ENCODE results near the gene ALLC. TPM values are rescaled to one million over a fixed set of nuclear protein-coding genes. Genes with fewer than 3 reads are reported as not detected.
"Not testable (repeated sequence)": the region's sequence is repeated elsewhere in the genome, so short reads cannot be mapped to it uniquely, and the experiment has no call there.

The ALLC gene
- total and polyA plus RNA-seq, 2 donors (not counting 1 experiment from before 2014, with no cell fraction given) = not detected

- POLR2A ChIA-PET = no interaction called here
- no peak for ATAC-seq (ENCODE audit: low read depth)
- Histone ChIP-seq H3K4me3 (ENCODE audit: control extremely low read depth in 1 of 5, extremely low read depth in 1 of 5, insufficient read depth in 1 of 5, low read depth in 2 of 5, low read length in 4 of 5) (no peak overlapping the region), H3K4me1 (ENCODE audit: control insufficient read depth in 2 of 2, insufficient read depth in 2 of 2, low read length in 2 of 2) (no peaks in the 10 kb centered on the region), H2AFZ (ENCODE audit: insufficient read depth, low read depth, low read length, poor library complexity, severe bottlenecking) (no peak overlapping the region), H3K9ac (ENCODE audit: low read length) (no peak overlapping the region), H4K20me1 (ENCODE audit: control insufficient read depth, insufficient read depth, low read length, poor library complexity, severe bottlenecking) (no peaks in the 10 kb centered on the region), H3K79me2 (ENCODE audit: control insufficient read depth, insufficient read depth, low read length) (no peaks in the 10 kb centered on the region), H3K4me2 (replicated peaks; ENCODE audit: low read depth, low read length, poor library complexity, severe bottlenecking) (no peak overlapping the region), H3K27ac (ENCODE audit: low read length in 2 of 2) (no peak overlapping the region), H3K27me3 (replicated peaks in 1 of 4; ENCODE audit: control extremely low read depth in 1 of 4, control insufficient read depth in 3 of 4, insufficient read depth in 4 of 4, low read length in 3 of 4) (peaks cover 0 to 5% (median 0%) of the 10 kb centered on the region in 4 experiments), H3K9me3 (ENCODE audit: control extremely low read depth in 1 of 3, control insufficient read depth in 2 of 3, insufficient read depth in 1 of 3, low read length in 2 of 3) (peaks cover 0 to 34% (median 0%) of the 10 kb centered on the region in 3 donors), H3K36me3 (replicated peaks in 1 of 2; ENCODE audit: control extremely low read depth in 1 of 2, control insufficient read depth in 1 of 2, extremely low read depth in 1 of 2, insufficient read depth in 2 of 2, low read length in 1 of 2) (no peaks in the 10 kb centered on the region)
- 95% methylated on average over 7 of the region's 12 CpGs for WGBS (ENCODE audit: insufficient coverage)
- intact Hi-C loops (cut with micrococcal nuclease) = no loop called here
- no peak overlapping the region for H3K4me3 Mint-ChIP-seq
- DNase-seq = no peak
- TF ChIP-seq CTCF (IDR thresholded peaks at IDR 0.05) = no peak
- TF ChIP-seq EZH2 (IDR thresholded peaks at IDR 0.05; ENCODE audit: borderline replicate concordance, insufficient read depth, low read depth, low read length, poor library complexity, severe bottlenecking) = no peak
- CTCF ChIA-PET = no interaction called here
- H3K4me1 Mint-ChIP-seq = peaks cover 4% of the 10 kb centered on the region
- peaks cover 5% of the 10 kb centered on the region for H3K9me3 Mint-ChIP-seq (ENCODE audit: insufficient read depth)
- H3K27me3 Mint-ChIP-seq = peaks cover 4% of the 10 kb centered on the region
- H3K27ac Mint-ChIP-seq = no peak overlapping the region
Measured at GRCh38 chr2:3613524-3613905, 44.5 kb upstream of the ALLC start.

GRCh38 chr2:3614743-3615142 is 43.3 kb upstream of the ALLC start:
- H2AFZ ChIP-seq (ENCODE audit: insufficient read depth, low read depth, low read length, poor library complexity, severe bottlenecking); CTCF ChIA-PET; H3K79me2 ChIP-seq (ENCODE audit: control insufficient read depth, insufficient read depth, low read length); H3K9me3 Mint-ChIP-seq (ENCODE audit: insufficient read depth); H3K36me3 ChIP-seq (replicated peaks in 1 of 2; ENCODE audit: control extremely low read depth in 1 of 2, control insufficient read depth in 1 of 2, extremely low read depth in 1 of 2, insufficient read depth in 2 of 2, low read length in 1 of 2); H3K27me3 Mint-ChIP-seq; intact Hi-C loops (cut with micrococcal nuclease); H3K27ac ChIP-seq (ENCODE audit: low read length in 2 of 2); ATAC-seq (ENCODE audit: low read depth); H3K9ac ChIP-seq (ENCODE audit: low read length); H3K4me3 Mint-ChIP-seq; H4K20me1 ChIP-seq (ENCODE audit: control insufficient read depth, insufficient read depth, low read length, poor library complexity, severe bottlenecking); H3K27ac Mint-ChIP-seq; H3K4me3 ChIP-seq (ENCODE audit: control extremely low read depth in 1 of 5, extremely low read depth in 1 of 5, insufficient read depth in 1 of 5, low read depth in 2 of 5, low read length in 4 of 5); H3K27me3 ChIP-seq (replicated peaks in 1 of 4; ENCODE audit: control extremely low read depth in 1 of 4, control insufficient read depth in 3 of 4, insufficient read depth in 4 of 4, low read length in 3 of 4); H3K4me1 Mint-ChIP-seq; H3K4me2 ChIP-seq (replicated peaks; ENCODE audit: low read depth, low read length, poor library complexity, severe bottlenecking); DNase-seq; POLR2A ChIA-PET; H3K4me1 ChIP-seq (ENCODE audit: control insufficient read depth in 2 of 2, insufficient read depth in 2 of 2, low read length in 2 of 2): not testable (repeated sequence)
- WGBS (ENCODE audit: insufficient coverage) = no CpG with 5 or more reads among the region's 2 CpGs
- H3K9me3 ChIP-seq (ENCODE audit: control extremely low read depth in 1 of 3, control insufficient read depth in 2 of 3, insufficient read depth in 1 of 3, low read length in 2 of 3) = peaks cover 0 to 34% (median 0%) of the 10 kb centered on the region in 3 donors

GRCh38 chr2:3615541-3616200 is 42.3 kb upstream of the ALLC start:
- POLR2A ChIA-PET; H3K4me3 Mint-ChIP-seq; H4K20me1 ChIP-seq (ENCODE audit: control insufficient read depth, insufficient read depth, low read length, poor library complexity, severe bottlenecking); H3K9me3 Mint-ChIP-seq (ENCODE audit: insufficient read depth); H3K27ac Mint-ChIP-seq; ATAC-seq (ENCODE audit: low read depth); H3K9ac ChIP-seq (ENCODE audit: low read length); H3K4me3 ChIP-seq (ENCODE audit: control extremely low read depth in 1 of 5, extremely low read depth in 1 of 5, insufficient read depth in 1 of 5, low read depth in 2 of 5, low read length in 4 of 5); CTCF ChIA-PET; H3K4me2 ChIP-seq (replicated peaks; ENCODE audit: low read depth, low read length, poor library complexity, severe bottlenecking); H3K27ac ChIP-seq (ENCODE audit: low read length in 2 of 2); H3K36me3 ChIP-seq (replicated peaks in 1 of 2; ENCODE audit: control extremely low read depth in 1 of 2, control insufficient read depth in 1 of 2, extremely low read depth in 1 of 2, insufficient read depth in 2 of 2, low read length in 1 of 2); H3K27me3 Mint-ChIP-seq; intact Hi-C loops (cut with micrococcal nuclease); H3K4me1 ChIP-seq (ENCODE audit: control insufficient read depth in 2 of 2, insufficient read depth in 2 of 2, low read length in 2 of 2); H2AFZ ChIP-seq (ENCODE audit: insufficient read depth, low read depth, low read length, poor library complexity, severe bottlenecking); H3K4me1 Mint-ChIP-seq; H3K79me2 ChIP-seq (ENCODE audit: control insufficient read depth, insufficient read depth, low read length); H3K27me3 ChIP-seq (replicated peaks in 1 of 4; ENCODE audit: control extremely low read depth in 1 of 4, control insufficient read depth in 3 of 4, insufficient read depth in 4 of 4, low read length in 3 of 4); DNase-seq: not testable (repeated sequence)
- H3K9me3 ChIP-seq (ENCODE audit: control extremely low read depth in 1 of 3, control insufficient read depth in 2 of 3, insufficient read depth in 1 of 3, low read length in 2 of 3) = peaks cover 0 to 34% (median 0%) of the 10 kb centered on the region in 3 donors
- whole genome bisulfite sequencing (ENCODE audit: insufficient coverage) = 97% methylated on average over 20 of the region's 46 CpGs
